SU-DHL-6 (cell line): ENCODE data around the gene PRDM16.

Experiments
- H2AFZ ChIP-seq: fragments of 200-600 bp; sonication (generic); 2 replicates; pipeline ENCODE4 v1.6.1; 2014; ENCODE audit warnings: low read depth, mild to moderate bottlenecking, moderate library complexity, mixed read lengths, antibody characterized with exemption, low read length; ENCODE audit not compliant: severe bottlenecking
- H3F3A ChIP-seq: fragments of 200-600 bp; shearing (Covaris generic); 2 replicates; pipeline ENCODE4 v1.6.0; 2016; ENCODE audit warnings: antibody characterized with exemption, mild to moderate bottlenecking; ENCODE audit not compliant: insufficient read depth
- H3K27ac ChIP-seq: fragments of 200-600 bp; sonication (generic); 2 replicates; pipeline ENCODE4 v1.5.1; 2016; ENCODE audit warnings: low read depth, mild to moderate bottlenecking, low read length, moderate library complexity, mixed read lengths
- H3K27me3 ChIP-seq: fragments of 200-600 bp; sonication (generic), shearing (Covaris generic); 2 replicates; pipeline ENCODE4 v1.6.0; 2014; ENCODE audit warnings: mild to moderate bottlenecking, low read length
- H3K36me3 ChIP-seq: fragments of 200-600 bp; sonication (generic); 2 replicates; pipeline ENCODE4 v1.6.1; 2014; ENCODE audit warnings: mild to moderate bottlenecking, low read length, mixed read lengths
- H3K4me2 ChIP-seq: fragments of 300-600, 200-600 bp; shearing (Covaris generic), sonication (generic); 2 replicates; pipeline ENCODE4 v1.6.0; 2014; ENCODE audit warnings: low read length, low read depth, mild to moderate bottlenecking; ENCODE audit not compliant: poor library complexity, severe bottlenecking
- H3K4me3 ChIP-seq: fragments of 200-600 bp; sonication (generic); 2 replicates; pipeline ENCODE4 v1.5.1; 2014; ENCODE audit warnings: antibody characterized with exemption, low read length, mild to moderate bottlenecking, mixed read lengths; ENCODE audit not compliant: insufficient read depth, poor library complexity, severe bottlenecking
- H3K79me2 ChIP-seq: fragments of 200-600 bp; sonication (generic); 2 replicates; pipeline ENCODE4 v1.6.1; 2014; ENCODE audit warnings: mild to moderate bottlenecking, low read length, moderate library complexity; ENCODE audit not compliant: insufficient read depth
- H3K9ac ChIP-seq: fragments of 200-600 bp; sonication (generic); 2 replicates; pipeline ENCODE4 v1.7.0; 2014; ENCODE audit warnings: mild to moderate bottlenecking, low read length
- H3K9me2 ChIP-seq: fragments of 200-600 bp; sonication (generic); replicated peaks from 2 replicates; pipeline ENCODE4 v1.6.1; 2014; ENCODE audit warnings: low read length; ENCODE audit not compliant: insufficient read depth
- H3K9me3 ChIP-seq: fragments of 200-600 bp; sonication (generic); 2 replicates; pipeline ENCODE4 v1.6.1; 2014; ENCODE audit warnings: low read length, mixed read lengths; ENCODE audit not compliant: insufficient read depth
- H4K20me1 ChIP-seq: fragments of 200-600 bp; sonication (generic); 2 replicates; pipeline ENCODE4 v1.6.1; 2014; ENCODE audit warnings: low read depth, mild to moderate bottlenecking, antibody characterized with exemption, low read length, moderate library complexity, mixed read lengths
- CTCF ChIP-seq: fragments of 200-600 bp; sonication (generic); IDR thresholded peaks from one replicate; pipeline ENCODE4 v1.5.1; 2017; ENCODE audit warnings: antibody characterized with exemption, mild to moderate bottlenecking, low read length, moderate library complexity; ENCODE audit not compliant: insufficient read depth, poor library complexity, severe bottlenecking
- EZH2phosphoT487 ChIP-seq: fragments of 200-600 bp; sonication (generic), shearing (Covaris generic); conservative IDR thresholded peaks from 2 replicates; pipeline ENCODE4 v1.6.1; 2018; ENCODE audit warnings: mild to moderate bottlenecking, antibody characterized with exemption, low read length, moderate library complexity, mixed read lengths

The PRDM16 gene

GRCh38 chr1:3166206-3166918 lies 97.4 kb downstream of the PRDM16 start:
- no peaks in the 10 kb centered on the region for H3K27me3 ChIP-seq
- no peaks in the 10 kb centered on the region for H3K36me3 ChIP-seq
- no peak overlapping the region for H2AFZ ChIP-seq
- H3F3A ChIP-seq: no peaks in the 10 kb centered on the region
- TF ChIP-seq EZH2phosphoT487: no peak
- no peak for TF ChIP-seq CTCF
- H3K79me2 ChIP-seq: no peaks in the 10 kb centered on the region
- H4K20me1 ChIP-seq: no peaks in the 10 kb centered on the region
- no peaks in the 10 kb centered on the region for H3K9me2 ChIP-seq
- no peak overlapping the region for H3K4me3 ChIP-seq
- no peak overlapping the region for H3K9ac ChIP-seq
- no peaks in the 10 kb centered on the region for H3K9me3 ChIP-seq
- no peak overlapping the region for H3K4me2 ChIP-seq
- no peak overlapping the region for H3K27ac ChIP-seq

GRCh38 chr1:3167255-3167654 lies 98.3 kb downstream of the PRDM16 start:
- TF ChIP-seq EZH2phosphoT487 (no peak), CTCF (no peak)
- Histone ChIP-seq H3K27me3 (no peaks in the 10 kb centered on the region), H3K9me2 (no peaks in the 10 kb centered on the region), H3K4me2 (no peak overlapping the region), H3K9me3 (no peaks in the 10 kb centered on the region), H3K36me3 (no peaks in the 10 kb centered on the region), H2AFZ (no peak overlapping the region), H3K27ac (no peak overlapping the region), H3K9ac (no peak overlapping the region), H4K20me1 (no peaks in the 10 kb centered on the region), H3K4me3 (no peak overlapping the region), H3K79me2 (no peaks in the 10 kb centered on the region), H3F3A (no peaks in the 10 kb centered on the region)

- Histone ChIP-seq H3K79me2 (no peaks in the 10 kb centered on the region), H3K4me3 (no peak overlapping the region), H3K27ac (no peak overlapping the region), H4K20me1 (no peaks in the 10 kb centered on the region), H3K27me3 (no peaks in the 10 kb centered on the region), H3K36me3 (no peaks in the 10 kb centered on the region), H3F3A (no peaks in the 10 kb centered on the region), H3K9me3 (no peaks in the 10 kb centered on the region), H2AFZ (no peak overlapping the region), H3K4me2 (no peak overlapping the region), H3K9ac (no peak overlapping the region), H3K9me2 (no peaks in the 10 kb centered on the region)
- TF ChIP-seq EZH2phosphoT487: no peak
- TF ChIP-seq CTCF: no peak
Measured at GRCh38 chr1:3168678-3169077, 99.7 kb downstream of the PRDM16 start.
